Right atrium auricular region (tissue), 2 donors: ENCODE results near the gene PRRT1. TPM values are rescaled to one million over a fixed set of nuclear protein-coding genes. Genes with fewer than 3 reads are reported as not detected.
A peak's percentile ranks its signal among the peaks of the same experiment; 100 is the strongest.

Experiments
- DNase-seq: peaks from one replicate; pipeline ENCODE4 v3.0.0-alpha.2; 2019; ENCODE audit warnings: low spot score
- H3K27ac ChIP-seq, 2 donors: fragments of 200-600 bp; sonication (generic); 1 replicate in 1 of 2; 2 replicates in 1 of 2; pipeline ENCODE4 v1.5.1; 2016 to 2019
- H3K27me3 ChIP-seq, 2 donors: fragments of 200-600 bp; sonication (generic); one replicate each; pipeline versions ENCODE4 v1.5.1 to v1.6.0; 2017 to 2019
- H3K36me3 ChIP-seq: fragments of 200-600 bp; sonication (generic); one replicate; pipeline ENCODE4 v1.5.1; 2016
- H3K4me1 ChIP-seq, 2 donors: fragments of 200-600 bp; sonication (generic); one replicate each; pipeline versions ENCODE4 v1.5.1 to v1.6.0; 2017 to 2019
- H3K4me3 ChIP-seq, 2 donors: fragments of 200-600 bp; sonication (generic); 1 replicate in 1 of 2; 2 replicates in 1 of 2; pipeline ENCODE4 v1.5.1; 2017 to 2019; ENCODE audit warnings: mild to moderate bottlenecking in 1 of 2, moderate library complexity in 1 of 2
- H3K9me3 ChIP-seq, 2 donors: fragments of 200-600 bp; sonication (generic); one replicate each; pipeline ENCODE4 v1.5.1; 2019
- total RNA-seq, 2 donors: library from RNA; depleted of rRNA; stranded (reverse); fragments of >200 nt; gene quantifications; one replicate each; pipeline ENCODE4 v1.1.0, GENCODE V29; 2016
- TF ChIP-seq, protein P1 (sequence below), 2 donors: fragments of 200-600 bp; sonication (generic); IDR thresholded peaks; one replicate each; pipeline ENCODE4 v1.5.1; 2019; ENCODE audit warnings: antibody characterized with exemption in 2 of 2

Gene PRRT1
- 1 to 10 TPM in 1 of 2 donors, under 1 TPM in 1; 0.70 to 1.1 TPM for total RNA-seq

- H3K27ac ChIP-seq, result peak within 1 kb of the TSS; percentile 90 to 92
- peaks cover 0 to 36% of the 10 kb centered on the region in 2 donors for H3K4me1 ChIP-seq
- TF ChIP-seq, protein P1, sequence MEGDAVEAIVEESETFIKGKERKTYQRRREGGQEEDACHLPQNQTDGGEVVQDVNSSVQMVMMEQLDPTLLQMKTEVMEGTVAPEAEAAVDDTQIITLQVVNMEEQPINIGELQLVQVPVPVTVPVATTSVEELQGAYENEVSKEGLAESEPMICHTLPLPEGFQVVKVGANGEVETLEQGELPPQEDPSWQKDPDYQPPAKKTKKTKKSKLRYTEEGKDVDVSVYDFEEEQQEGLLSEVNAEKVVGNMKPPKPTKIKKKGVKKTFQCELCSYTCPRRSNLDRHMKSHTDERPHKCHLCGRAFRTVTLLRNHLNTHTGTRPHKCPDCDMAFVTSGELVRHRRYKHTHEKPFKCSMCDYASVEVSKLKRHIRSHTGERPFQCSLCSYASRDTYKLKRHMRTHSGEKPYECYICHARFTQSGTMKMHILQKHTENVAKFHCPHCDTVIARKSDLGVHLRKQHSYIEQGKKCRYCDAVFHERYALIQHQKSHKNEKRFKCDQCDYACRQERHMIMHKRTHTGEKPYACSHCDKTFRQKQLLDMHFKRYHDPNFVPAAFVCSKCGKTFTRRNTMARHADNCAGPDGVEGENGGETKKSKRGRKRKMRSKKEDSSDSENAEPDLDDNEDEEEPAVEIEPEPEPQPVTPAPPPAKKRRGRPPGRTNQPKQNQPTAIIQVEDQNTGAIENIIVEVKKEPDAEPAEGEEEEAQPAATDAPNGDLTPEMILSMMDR (IDR thresholded peaks at IDR 0.05), result no peak
- H3K9me3 ChIP-seq, result no peaks in the 10 kb centered on the region
- peak within 1 kb of the TSS; percentile 23 to 71 for H3K4me3 ChIP-seq
- H3K27me3 ChIP-seq, result no peaks in the 10 kb centered on the region
- peaks cover 15% of the 10 kb centered on the region for H3K36me3 ChIP-seq
- DNase-seq, result no peak
Observed at GRCh38 chr6:32151863-32152768, at the start of gene PRRT1. TSS of gene PRRT1 (minus strand) at chr6:32151939. CDS start at chr6:32151827, 112 bp downstream.

DNA sequence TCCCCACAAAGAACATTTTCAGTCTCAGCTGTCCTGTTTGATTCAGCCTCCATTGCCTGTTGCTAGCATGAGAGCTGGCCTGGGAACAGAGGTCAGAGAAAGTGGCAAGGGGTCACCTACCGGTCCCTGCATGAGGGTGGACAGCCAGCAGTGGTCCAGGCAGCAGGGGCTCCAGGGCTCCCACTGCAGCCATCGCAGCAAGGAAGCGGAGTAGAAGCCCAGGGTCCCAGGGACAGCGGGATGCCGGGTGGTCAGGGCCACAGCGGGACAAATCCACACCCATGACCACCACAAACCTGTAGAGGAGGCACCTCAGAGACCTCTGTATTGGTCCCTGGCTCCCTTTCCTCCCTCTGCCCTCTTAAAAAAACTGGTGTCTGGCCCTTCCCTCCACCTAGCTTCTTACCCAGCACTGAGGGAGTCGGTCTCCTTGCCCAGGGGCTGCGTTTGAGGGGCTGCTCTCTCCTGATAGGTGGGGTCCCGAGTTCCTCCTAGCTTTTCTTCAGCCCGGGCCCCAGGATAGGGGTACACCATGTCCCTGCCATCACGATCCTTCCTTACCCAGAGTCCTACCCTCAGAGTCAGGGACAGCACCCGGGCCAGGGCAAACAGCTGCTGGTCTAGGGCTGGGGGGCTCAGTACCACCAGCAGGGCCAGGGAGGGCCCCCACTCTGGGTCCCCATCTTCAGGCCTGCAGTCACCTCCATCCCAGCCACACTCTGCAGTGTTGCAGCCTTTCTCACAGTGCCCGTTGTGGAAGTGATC is 49.2 kb upstream of the PRRT1 start:
- DNase-seq, result no peak
- Histone ChIP-seq H3K4me1 (peaks cover 0 to 10% of the 10 kb centered on the region in 2 donors), H3K27ac (no peak overlapping the region), H3K9me3 (no peaks in the 10 kb centered on the region), H3K36me3 (no peaks in the 10 kb centered on the region), H3K27me3 (no peaks in the 10 kb centered on the region), H3K4me3 (no peak overlapping the region)
- TF ChIP-seq, protein P1 (IDR thresholded peaks at IDR 0.05), result no peak

DNA sequence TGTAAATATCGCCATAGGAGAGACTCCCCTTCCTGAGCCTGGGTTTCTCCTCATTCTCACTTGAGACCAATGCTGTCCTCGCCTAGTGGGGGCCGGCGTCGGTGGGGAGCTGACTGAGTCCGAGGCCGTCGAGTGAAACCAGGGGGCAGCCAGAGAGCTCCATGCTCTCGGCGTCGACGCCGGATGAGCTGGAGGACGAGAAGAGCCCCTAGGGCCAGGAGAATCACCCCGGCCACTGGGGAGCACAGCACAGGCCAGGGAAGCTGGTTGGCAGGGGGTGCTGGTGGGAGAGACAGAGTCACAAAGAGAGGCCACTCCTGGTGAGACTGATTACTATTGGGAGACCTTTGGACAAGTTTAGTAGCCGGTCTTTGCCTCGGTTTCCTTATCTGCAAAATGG is 47.1 kb upstream of the PRRT1 start:
- Histone ChIP-seq H3K27me3 (no peaks in the 10 kb centered on the region), H3K4me1 (peaks cover 4 to 20% of the 10 kb centered on the region in 2 donors), H3K36me3 (no peaks in the 10 kb centered on the region), H3K27ac (no peak overlapping the region), H3K9me3 (no peaks in the 10 kb centered on the region), H3K4me3 (no peak overlapping the region)
- TF ChIP-seq, protein P1 (IDR thresholded peaks at IDR 0.05), result no peak
- no peak for DNase-seq

DNA sequence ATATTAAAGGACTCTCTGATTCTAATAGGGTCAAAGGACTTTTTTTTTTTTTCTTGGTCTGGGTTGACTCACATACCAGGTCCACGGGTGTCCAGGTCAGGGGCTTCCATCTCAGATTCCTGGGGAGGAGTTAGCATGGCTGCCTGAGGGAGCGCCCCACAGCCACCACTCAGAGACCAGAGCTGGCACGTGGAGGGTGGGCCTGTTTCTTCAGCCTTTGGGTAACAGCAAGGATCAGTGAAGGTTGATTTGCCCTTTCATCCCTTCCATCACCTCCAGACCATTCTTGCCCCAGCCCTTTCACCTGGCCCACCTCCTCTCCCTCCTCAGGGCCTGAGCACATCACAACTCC is 46.6 kb upstream of the PRRT1 start:
- Histone ChIP-seq H3K27ac (peak overlapping the region in 1 of 2 donors; percentile 100), H3K36me3 (no peaks in the 10 kb centered on the region), H3K27me3 (no peaks in the 10 kb centered on the region), H3K9me3 (no peaks in the 10 kb centered on the region), H3K4me1 (peaks cover 4 to 24% of the 10 kb centered on the region in 2 donors), H3K4me3 (no peak overlapping the region)
- TF ChIP-seq, protein P1 (IDR thresholded peaks at IDR 0.05), result no peak
- no peak for DNase-seq

GRCh38 chr6:32196682-32197616 is 45.2 kb upstream of the PRRT1 start:
- no peaks in the 10 kb centered on the region for H3K36me3 ChIP-seq
- TF ChIP-seq, protein P1 (IDR thresholded peaks at IDR 0.05), result peak in 1 of 2 donors; percentile 10
- no peaks in the 10 kb centered on the region for H3K9me3 ChIP-seq
- peak overlapping the region; percentile 99 to 100 for H3K27ac ChIP-seq
- H3K27me3 ChIP-seq, result no peaks in the 10 kb centered on the region
- no peak for DNase-seq
- peaks cover 4 to 38% of the 10 kb centered on the region in 2 donors for H3K4me1 ChIP-seq
- peak overlapping the region; percentile 64 to 77 for H3K4me3 ChIP-seq
